COLO668 (cell line): ENCODE measurements around the gene SEMA4D.

ENCODE experiments used
- DNase-seq: peaks from one replicate; lab custom pipeline; 2025; ENCODE audit not compliant: unreplicated experiment; lab: John Stamatoyannopoulos, UW

The SEMA4D gene

DNA sequence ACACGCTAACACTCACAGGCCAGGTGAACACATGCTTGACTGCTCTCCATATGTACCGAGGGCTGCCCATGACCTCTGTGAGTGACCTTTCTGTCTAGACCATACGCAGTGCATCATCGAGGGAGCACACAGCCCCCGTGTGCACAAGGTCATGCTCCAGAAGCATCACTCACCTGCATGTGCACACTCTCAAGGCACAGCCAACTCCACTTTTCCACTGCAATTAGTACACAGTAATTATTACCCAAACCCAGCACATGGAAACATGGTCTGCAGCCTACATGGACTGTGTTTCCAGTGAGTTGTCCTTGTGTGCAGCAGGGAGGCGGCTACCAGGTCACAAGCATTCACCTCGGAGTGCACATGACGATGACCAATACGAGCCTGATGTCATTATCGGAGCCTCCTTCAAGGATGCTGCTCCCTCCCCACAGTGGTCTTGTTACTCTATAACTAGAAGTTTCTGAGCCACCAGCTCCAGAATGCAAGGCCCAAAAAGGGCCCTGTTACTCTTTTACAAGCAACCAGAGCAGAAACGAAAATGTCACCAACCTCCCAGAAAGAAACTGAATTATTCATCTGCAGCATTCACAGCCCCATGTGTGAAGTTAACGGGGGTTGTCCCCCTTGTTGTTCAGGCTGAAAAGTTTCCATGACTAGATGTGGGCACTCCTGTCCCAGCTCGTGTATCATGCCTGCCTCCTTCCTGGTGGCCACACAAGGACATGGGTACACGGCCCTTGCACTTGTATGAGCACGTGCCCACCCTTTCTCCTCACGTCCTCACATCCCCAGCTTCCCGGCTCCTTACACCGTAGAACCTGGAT, 31.2 kb downstream of the SEMA4D start:
- no peak for DNase-seq

DNA sequence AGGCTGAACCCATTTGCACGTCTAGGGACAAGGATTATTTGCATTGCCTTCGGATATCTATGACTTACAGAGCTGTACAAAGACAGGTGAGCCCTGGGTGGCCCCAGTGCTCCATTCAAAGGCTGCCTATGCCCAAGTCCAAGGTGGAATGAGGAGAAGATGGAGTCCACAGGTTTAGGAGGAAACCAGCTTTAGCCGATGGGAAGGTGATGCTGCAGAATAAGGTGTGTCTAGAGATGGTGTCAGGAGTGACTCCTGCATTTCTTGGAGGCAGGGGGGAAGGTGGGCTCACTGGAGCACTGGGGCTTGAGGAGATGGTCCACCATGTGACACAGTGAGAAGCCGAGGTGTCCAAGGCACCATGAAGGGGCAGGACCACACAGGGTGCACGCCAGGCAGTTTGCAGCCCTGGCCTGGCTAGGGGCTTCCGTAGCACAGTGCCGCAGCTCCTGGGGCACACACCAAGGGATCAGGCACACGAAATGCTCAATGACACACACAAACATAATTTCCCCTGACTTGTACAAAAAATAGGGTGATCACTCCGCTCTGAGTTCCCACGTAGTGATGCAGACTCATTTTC, 32.1 kb downstream of the SEMA4D start:
- DNase-seq = peak; percentile 11

DNA sequence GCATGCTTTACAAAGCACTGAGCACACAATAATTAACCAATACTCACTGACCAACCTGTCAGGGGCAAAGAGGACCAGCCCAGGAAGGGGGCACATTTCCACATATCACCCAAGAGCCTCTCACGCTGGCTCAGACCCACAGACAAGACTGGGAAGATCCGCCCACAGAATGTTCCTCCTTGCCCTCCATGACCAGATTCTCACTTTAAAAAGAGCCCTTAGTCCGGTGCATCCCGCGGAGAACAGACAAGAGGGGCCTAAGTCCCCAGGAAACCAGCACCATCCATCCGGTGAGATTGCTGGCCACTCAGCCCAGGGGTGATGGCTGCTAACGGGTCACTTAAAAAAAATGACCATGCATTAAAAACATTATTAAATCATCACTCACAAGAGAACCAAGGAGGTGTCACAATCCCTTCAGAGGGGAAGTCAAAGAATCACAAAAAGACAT, 32.9 kb downstream of the SEMA4D start:
- DNase-seq = no peak

DNA sequence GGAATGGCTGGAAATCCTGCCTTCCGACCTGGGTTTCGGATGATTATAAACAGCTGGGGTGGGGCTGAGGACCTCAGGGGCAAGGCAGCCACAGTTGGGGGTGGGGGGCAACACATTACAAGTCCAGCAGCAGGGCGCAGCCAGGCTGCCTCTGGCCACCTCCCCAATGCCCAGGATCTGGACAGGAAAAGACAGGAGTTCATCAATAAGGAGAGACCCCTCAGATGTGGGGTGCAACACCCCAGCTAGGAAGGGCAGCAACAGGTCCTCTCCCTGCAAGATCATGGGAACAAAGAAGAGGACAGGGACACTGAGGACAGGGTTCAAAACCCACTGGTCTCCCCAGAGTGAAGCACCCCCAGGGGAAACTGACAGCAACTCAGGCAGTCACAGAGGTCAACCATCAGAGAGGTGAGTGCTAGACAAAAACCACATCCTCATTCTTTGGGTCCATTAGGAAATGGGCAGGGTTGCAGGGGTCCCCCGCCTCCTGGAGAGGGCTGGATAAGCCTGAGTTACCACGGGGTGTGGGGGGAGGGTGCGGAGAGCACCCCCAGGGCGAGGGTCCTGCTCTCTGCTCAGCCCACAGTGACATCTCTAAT, 33.5 kb downstream of the SEMA4D start:
- DNase-seq = no peak

DNA sequence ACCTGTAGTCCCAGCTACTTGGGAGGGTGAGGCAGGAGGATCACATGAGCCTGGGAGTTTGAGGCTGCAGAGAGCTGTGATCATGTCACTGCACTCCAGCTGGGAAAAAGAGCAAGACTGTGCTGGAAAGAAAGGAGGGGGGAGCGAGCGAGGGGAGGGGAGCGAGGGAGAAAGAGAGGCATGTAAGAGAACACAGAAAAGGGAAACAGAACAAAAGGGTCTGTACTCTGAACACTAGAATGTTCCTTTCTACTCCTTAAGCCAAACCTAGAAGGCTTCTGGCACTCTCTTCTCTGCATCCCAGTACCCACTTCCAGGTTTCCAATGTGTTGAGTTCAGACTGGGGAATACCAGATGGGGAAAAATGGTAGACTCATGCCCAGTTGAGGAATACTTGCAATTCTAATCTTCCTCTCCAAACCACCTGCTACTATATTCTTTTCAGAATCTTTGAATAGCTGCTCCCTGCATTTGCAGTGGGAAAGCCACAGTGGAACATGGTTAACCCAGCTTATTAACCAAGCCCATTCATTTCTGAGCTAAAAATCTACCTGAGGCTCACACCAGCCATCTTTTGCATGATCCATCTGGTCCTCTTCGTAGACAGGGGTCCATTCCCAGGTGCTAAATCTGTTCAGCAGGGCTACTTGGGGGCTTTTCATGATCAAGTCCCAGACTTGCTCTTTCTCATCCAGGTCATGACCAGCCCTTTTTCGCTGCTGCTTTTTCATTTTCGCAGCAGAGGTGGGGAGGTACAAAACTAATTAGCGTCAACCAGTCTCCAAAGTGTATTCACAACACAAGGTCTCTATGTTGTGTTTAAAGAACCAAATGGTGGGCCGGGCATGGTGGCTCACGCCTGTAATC, 34.9 kb downstream of the SEMA4D start:
- DNase-seq = no peak

DNA sequence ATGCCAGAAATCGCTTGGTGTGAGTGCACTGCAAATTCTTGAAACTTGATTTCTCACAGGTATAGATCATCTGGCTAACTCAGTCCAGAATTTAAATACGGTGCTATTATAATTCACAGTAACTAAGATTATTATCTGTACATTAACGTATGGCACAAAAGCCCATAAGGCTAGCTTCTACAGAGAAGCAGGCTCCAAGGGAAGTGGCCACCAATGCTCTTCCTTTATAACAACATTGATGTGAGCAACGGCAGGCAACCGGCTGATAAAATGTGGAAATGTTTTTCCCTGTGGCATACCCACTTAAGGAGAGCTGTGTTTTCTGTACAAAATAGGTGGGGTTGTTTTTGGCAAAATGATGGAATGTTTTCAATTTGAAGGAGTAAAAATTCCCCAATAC, 35.7 kb downstream of the SEMA4D start:
- DNase-seq = no peak

DNA sequence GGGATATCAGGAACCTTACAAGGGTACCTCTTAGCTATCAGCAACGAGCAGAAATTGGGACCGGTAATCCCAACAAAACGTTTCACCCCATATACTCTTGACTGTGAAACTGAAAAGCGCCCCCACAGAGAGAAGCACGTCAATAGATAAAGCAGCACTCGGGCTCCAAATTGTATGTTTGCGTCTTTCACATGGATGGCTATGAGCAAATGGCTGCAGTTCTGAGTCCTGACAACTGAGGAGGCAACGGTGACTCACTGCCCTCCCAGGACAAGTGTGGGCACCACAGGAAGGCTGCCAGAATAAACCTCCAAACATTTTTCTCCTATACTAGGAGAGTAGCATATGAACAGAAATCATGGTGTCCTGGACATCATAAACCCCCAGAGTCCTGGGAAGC, 36.6 kb downstream of the SEMA4D start:
- DNase-seq = no peak

DNA sequence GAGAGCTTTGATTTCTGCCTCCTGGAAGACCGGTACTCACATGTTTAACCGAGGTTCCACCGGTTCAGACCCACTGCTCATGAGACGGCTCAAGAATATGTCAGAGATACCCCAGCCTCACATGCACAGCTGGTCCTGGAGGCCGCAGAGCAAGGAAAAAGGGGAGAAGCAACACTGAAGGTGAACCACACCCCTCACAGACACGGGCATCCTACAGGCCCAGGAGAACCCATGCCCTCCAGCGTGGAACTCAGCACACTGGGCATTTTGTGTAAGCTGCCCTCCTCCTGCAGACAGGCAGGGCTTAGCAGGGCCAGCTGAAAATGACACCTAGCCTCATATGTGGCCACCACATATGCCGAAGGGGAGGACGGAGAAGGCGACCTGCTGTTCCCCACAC, 37.4 kb downstream of the SEMA4D start:
- no peak for DNase-seq

DNA sequence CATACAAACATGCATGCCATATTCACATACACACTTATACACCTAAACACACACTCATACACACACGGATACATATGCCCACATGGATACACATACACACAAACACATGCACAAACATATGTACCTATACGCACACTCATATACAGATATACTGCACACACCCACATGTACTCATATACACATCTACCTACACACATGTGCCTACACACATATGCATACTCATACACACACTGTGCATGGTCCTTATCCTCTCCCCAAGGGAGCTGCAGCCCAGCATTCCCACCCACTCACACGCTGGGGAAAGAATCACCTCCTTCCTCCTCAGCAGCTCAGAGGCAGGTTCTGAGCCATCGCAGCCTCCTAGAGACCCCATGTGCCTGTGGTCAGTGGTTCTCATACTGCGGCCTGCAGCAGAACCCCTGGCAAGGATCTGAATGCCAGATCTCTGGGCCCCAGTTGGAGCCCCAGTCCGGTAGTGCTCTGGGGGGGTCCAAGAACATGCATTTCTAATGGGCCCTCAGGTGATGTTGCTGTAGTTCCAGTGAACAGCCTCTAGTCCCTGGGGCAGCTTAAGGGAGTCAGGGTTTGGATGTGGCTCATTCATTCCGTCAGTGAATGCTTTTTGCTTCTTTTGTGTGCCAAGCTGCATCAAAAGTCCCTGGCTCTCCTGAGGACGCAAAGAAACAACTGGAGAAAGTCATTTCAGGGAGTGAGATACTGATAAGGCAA, 39.0 kb downstream of the SEMA4D start:
- DNase-seq = no peak

DNA sequence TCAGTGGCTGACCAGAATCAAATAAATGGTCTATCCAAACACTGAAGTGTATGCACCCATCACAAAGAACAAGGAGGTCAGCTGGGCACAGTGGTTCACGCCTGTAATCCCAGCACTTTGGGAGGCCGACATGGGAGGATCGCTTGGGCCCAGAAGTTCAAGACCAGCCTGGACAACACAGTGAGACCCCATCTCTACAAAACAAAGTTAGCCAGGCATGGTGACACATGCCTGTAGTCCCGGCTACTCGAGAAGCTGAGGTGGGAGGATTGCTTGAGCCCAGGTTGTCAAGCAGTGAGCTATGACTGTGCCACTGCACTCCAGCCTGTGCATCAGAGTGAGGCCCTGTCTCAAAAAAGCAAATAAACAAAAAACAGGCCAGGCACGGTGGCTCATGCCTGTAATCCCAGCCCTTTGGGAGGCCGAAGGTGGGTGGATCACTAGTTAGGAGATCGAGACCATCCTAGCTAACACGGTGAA, 40.5 kb downstream of the SEMA4D start:
- no peak for DNase-seq

DNA sequence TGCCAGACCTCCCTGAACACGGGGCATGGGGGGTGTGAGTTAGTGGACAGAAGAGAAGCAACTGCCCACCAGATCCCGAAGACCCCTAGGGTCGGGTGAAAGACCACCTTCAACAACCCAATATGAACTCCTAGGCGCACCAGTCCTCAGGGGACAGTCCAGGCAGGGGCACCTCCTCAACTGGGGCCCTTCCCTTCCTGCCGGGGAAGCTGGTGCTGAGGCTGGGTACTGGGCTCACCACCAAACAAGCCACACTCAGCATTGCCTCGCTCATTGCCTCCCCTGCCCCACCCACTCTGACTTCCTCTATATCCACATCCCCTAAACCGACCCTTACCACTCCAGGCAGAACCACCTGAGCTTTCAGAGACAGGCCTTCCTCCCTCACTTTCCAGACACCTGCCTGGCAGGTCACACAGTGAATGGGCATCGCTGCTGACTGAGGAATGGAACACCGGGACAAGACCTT, 42.5 kb downstream of the SEMA4D start:
- DNase-seq = no peak

DNA sequence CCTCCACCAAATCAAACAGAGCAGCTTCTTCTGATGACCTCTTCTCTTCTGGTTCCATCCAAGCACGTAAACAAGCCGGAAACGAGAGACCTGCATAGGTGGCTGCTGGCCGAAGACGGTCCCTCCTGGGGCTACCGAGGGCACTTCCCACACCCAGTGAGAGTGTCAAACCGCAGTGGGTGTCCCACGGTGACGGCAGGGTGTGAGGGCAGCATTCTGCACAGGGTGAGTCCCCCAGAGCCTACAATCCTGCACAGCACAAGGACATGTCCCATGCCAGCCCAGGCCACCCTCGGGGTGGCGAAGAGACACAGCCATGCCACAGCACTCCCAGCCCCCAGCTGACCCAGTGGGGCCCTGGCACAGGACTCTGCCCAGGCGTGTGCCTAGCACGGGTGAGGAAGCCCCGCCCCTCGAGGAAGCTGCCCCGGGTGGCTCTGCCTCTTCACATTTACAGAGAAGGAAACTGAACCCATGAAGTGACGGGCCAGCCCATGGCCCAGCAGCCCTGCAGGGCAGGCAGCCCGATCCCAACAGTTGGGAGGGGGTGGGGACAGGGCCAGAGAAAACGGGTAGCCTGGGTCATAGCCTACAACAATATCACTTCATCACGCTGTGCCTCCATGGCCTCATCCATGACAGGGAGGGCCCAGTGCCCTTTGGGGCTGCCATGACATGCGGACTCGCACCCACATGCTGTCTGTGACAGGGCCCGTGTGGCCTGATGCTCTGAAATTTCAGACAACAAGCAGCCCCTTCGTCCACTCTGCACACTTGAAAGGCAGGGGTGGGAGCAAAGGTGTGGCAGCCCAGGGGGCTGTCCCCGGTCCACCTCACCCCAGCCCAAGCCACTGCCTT, 43.2 kb downstream of the SEMA4D start:
- no peak for DNase-seq

DNA sequence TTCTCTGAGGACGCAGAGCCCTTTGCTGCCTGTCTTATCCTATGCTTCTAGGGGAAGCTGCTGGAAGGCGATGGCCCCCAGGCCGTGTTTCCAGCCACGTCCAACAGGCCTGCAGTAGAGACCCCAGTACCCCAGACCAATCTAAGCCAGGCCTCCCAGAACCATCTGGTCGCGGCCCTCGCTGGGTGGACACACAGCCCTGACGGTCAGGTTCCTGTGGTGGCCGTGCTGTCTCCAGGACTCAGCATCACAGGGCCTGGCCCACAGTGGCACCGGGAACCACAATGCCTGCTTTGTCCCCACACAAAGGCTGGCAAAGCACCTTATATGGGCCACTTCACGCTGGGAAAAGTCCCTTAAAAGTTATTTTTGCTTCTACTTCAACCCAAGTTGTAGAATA, 44.5 kb downstream of the SEMA4D start:
- no peak for DNase-seq

DNA sequence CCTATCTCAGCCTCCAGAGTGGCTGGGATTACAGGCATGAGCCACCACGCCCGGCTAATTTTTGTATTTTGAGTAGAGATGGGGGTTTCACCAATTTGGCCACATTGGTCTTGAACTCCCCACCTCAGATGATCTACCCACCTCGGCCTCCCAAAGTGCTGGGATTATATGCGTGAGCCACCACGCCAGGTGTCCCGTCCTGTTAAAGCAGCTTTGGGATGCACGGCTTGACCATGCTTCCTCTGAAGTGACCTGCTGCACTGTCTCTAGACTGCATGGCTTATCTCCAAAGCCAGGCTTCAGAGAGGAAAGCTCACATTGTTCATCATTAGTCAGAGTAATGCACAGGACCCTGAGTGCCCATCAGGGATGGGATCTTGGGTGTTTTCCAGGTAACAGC, 45.4 kb downstream of the SEMA4D start:
- DNase-seq = no peak

DNA sequence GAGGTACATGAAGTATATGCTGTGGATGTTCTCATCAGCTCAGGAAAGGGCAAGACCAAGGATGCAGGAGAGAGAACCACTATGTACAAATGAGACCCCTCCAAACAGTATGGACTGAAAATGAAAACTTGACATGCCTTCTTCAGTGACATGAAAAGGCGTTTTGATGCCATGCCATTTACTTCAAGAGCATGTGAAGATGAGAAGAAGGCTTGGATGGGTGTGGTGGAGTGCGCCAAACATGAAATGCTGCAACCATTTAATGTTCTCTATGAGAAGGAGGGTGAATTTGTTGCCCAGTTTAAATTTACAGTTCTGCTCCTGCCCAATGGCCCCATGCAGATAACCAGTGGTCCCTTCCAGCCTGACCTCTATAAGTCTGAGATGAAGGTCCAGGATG, 47.7 kb downstream of the SEMA4D start:
- no peak for DNase-seq

DNA sequence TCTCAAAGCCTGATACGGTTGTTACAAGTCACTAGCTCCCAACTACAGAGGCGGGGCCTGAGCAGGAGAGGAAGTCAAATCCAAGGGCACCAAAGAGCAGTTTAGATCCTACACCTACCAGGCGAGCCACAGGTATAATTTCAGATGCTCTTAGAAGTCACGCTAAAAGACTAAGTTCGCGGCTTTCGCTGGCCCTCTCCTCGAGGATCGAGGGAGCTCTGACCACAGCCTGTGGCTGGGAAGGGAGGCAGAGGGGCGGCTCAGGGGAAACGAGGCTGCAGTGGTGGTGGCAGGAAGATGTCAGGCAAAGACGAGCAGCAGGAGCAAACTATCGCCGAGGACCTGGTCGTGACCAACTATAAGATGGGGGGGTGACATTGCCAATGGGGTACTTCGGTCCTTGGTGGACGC, 48.6 kb downstream of the SEMA4D start:
- DNase-seq = no peak

DNA sequence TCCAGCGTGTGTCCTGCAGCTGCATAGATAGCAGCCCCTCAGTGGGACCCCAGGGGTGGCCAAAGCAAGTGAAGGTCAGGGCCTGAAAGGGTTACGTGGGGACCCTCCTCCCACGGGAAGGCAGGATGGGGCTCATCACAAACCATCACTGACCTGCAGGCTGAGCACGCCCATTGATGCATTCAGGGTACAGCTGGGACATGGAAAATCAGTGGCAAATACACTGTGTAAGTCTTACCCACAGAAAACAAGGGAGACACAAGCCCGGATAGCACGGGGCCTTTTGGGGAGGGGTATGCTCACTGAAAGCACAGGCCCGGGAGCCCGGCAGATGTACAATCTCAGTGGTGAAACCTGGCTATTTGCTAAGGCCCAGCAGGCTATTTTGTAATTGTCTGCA, 49.1 kb downstream of the SEMA4D start:
- DNase-seq = no peak

DNA sequence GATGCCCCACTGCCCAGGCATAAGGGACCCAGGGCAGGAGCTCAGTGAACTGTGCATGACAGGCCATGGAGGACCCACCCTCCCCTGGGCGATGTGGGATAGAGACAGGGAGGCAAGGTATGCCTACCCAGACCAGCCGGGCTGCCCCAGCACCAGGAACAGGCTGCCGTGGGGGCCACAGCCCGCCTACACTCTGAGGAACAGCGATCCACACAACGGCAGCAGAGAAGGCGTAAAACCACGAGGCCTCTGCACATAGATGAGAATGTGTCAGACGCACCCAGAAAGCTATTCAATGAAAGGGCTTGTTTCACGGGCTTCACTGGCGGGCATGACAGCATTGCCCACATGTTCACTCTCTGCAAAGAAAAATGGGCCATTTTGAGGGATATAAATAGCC, 49.5 kb downstream of the SEMA4D start:
- DNase-seq = no peak

DNA sequence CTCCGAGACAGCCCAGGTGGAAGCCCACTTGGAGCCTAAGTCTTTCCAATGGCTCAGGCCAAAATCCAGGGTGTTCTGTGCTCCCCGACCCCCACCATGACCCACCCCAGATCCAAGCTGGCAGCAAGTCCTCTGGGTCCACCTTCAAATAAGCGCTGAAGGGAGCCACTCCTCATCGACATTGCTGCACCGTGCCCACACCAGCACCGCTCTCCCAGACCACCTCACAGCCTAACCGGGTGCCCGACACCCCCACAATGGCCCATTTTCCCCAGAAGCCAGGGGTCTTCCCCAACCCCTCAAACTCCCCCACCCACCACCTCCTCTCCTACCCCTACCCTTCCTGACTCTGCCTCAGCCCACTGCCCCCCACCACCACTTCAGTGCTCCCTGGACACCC, 50.5 kb downstream of the SEMA4D start:
- no peak for DNase-seq

DNA sequence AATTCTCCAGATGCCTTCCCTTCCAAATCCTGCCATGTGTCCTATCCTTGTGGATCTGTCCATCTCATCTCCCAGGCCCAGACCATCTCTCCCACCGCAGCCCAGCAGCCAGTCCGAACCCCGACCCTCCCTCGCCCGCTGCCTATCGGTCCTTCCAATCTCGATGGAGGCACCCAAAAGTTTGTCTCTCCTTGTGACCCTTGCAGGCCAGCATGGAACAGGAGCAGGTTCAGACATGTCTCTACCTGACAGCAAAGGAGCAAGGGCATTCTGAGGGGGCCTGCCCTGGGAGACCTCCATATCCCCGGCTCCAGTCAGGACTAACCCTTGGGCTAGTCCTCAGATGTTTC, 51.0 kb downstream of the SEMA4D start:
- DNase-seq = no peak
